CD14-positive monocyte (primary cell): ENCODE results near the gene AANAT. TPM values are rescaled to one million over a fixed set of nuclear protein-coding genes. Genes with fewer than 3 reads are reported as not detected.
A peak's percentile ranks its signal among the peaks of the same experiment; 100 is the strongest.

Source experiments
- DNase-seq, 3 donors: peaks; one replicate each; pipeline ENCODE4 v3.0.0-alpha.2; 2011 to 2022
- H2AFZ ChIP-seq: 2 replicates; pipeline ENCODE4 v1.6.0; 2012; ENCODE audit warnings: mild to moderate bottlenecking, low read depth, low read length, inconsistent platforms; ENCODE audit not compliant: insufficient read depth, poor library complexity, severe bottlenecking
- H3K27ac ChIP-seq, 2 donors: 1 replicate in 1 of 2; 2 replicates in 1 of 2; pipeline ENCODE4 v1.5.1; 2012 to 2013; ENCODE audit warnings: low read length in 2 of 2, control low read depth in 1 of 2, inconsistent platforms in 1 of 2, low read depth in 1 of 2, mild to moderate bottlenecking in 1 of 2
- H3K27me3 ChIP-seq, 2 donors: one replicate each; pipeline versions ENCODE4 v1.6.0 to v1.6.1; 2011 to 2013; ENCODE audit warnings: low read length in 2 of 2; ENCODE audit not compliant: control insufficient read depth in 2 of 2, insufficient read depth in 2 of 2
- H3K36me3 ChIP-seq, 2 donors: replicated peaks in 1 of 2; 1 replicate in 1 of 2; 2 replicates in 1 of 2; pipeline versions ENCODE4 v1.5.1 to v1.6.1; 2012 to 2013; ENCODE audit warnings: low read length in 2 of 2, control low read depth in 1 of 2, inconsistent platforms in 1 of 2, mild to moderate bottlenecking in 1 of 2; ENCODE audit not compliant: insufficient read depth in 2 of 2, control insufficient read depth in 1 of 2
- H3K4me1 ChIP-seq, 2 donors: 1 replicate in 1 of 2; 2 replicates in 1 of 2; pipeline versions ENCODE4 v1.5.1 to v1.6.1; 2012 to 2013; ENCODE audit warnings: low read length in 2 of 2, control low read depth in 1 of 2, inconsistent platforms in 1 of 2, mild to moderate bottlenecking in 1 of 2, moderate library complexity in 1 of 2; ENCODE audit not compliant: insufficient read depth in 2 of 2, control insufficient read depth in 1 of 2
- H3K4me2 ChIP-seq: replicated peaks from 2 replicates; pipeline ENCODE3; 2012; ENCODE audit warnings: low read length, moderate library complexity, mild to moderate bottlenecking; ENCODE audit not compliant: poor library complexity, severe bottlenecking; ENCODE audit errors: extremely low read depth
- H3K4me3 ChIP-seq, 3 experiments: fragments of 200-600 bp in 1 of 3; sonication (generic) in 1 of 3; replicated peaks in 1 of 3; 1 replicate in 2 of 3; 2 replicates in 1 of 3; pipeline ENCODE4 v1.5.1; 2011 to 2013; ENCODE audit warnings: low read length in 3 of 3, mild to moderate bottlenecking in 3 of 3, control low read depth in 2 of 3, low read depth in 2 of 3, inconsistent platforms in 1 of 3, moderate library complexity in 1 of 3
- H3K79me2 ChIP-seq: 2 replicates; pipeline ENCODE4 v1.6.0; 2012; ENCODE audit warnings: mild to moderate bottlenecking, control low read depth, inconsistent platforms, low read length, moderate library complexity; ENCODE audit not compliant: insufficient read depth
- H3K9ac ChIP-seq: 2 replicates; pipeline ENCODE4 v1.6.0; 2017; ENCODE audit warnings: low read length, mild to moderate bottlenecking; ENCODE audit not compliant: insufficient read depth, poor library complexity, severe bottlenecking
- H3K9me3 ChIP-seq, 2 donors: replicated peaks in 1 of 2; 1 replicate in 1 of 2; 2 replicates in 1 of 2; pipeline versions ENCODE4 v1.5.1 to v1.6.1; 2012 to 2013; ENCODE audit warnings: low read length in 2 of 2, control low read depth in 1 of 2; ENCODE audit not compliant: control insufficient read depth in 1 of 2, insufficient read depth in 1 of 2
- H4K20me1 ChIP-seq: 2 replicates; pipeline ENCODE4 v1.6.0; 2012; ENCODE audit warnings: mild to moderate bottlenecking, low read length, control low read depth, moderate library complexity; ENCODE audit not compliant: insufficient read depth
- H3K27ac Mint-ChIP-seq, 7 donors: one replicate each; pipeline ENCODE4 v1.8.0; 2020; ENCODE audit warnings: mild to moderate bottlenecking in 7 of 7, mixed read lengths in 7 of 7, moderate library complexity in 6 of 7, inconsistent platforms in 2 of 7
- H3K27me3 Mint-ChIP-seq, 3 donors: one replicate each; pipeline ENCODE4 v1.8.0; 2021 to 2022; ENCODE audit warnings: low read depth in 3 of 3, mild to moderate bottlenecking in 3 of 3, mixed read lengths in 3 of 3, moderate library complexity in 3 of 3, inconsistent platforms in 1 of 3
- H3K36me3 Mint-ChIP-seq, 2 donors: one replicate each; pipeline ENCODE4 v1.8.0; 2020; ENCODE audit warnings: mixed read lengths in 2 of 2, inconsistent platforms in 1 of 2, mild to moderate bottlenecking in 1 of 2
- H3K4me1 Mint-ChIP-seq: one replicate; pipeline ENCODE4 v1.8.0; 2020; ENCODE audit warnings: mild to moderate bottlenecking, mixed read lengths
- H3K4me3 Mint-ChIP-seq, 2 donors: one replicate each; pipeline ENCODE4 v1.8.0; 2020; ENCODE audit warnings: mild to moderate bottlenecking in 2 of 2, mixed read lengths in 2 of 2, moderate library complexity in 1 of 2
- H3K9me3 Mint-ChIP-seq, 7 donors: one replicate each; pipeline ENCODE4 v1.8.0; 2020 to 2022; ENCODE audit warnings: mixed read lengths in 7 of 7, mild to moderate bottlenecking in 6 of 7, moderate library complexity in 6 of 7, inconsistent platforms in 2 of 7
- WGBS: methylation state at CpG from one replicate; pipeline ENCODE4 v1.1.5; 2013; ENCODE audit warnings: missing lambda C conversion rate; ENCODE audit not compliant: insufficient coverage; 5-methylcytosine and 5-hydroxymethylcytosine counted together
- intact Hi-C, 2 donors: fragments of 100-400 bp; cut with micrococcal nuclease; formaldehyde crosslinking; loops; one replicate each; pipeline versions ENCODE4 v1.15.0 to v1.15.1; 2023
- polyA plus RNA-seq, 3 donors: library from polyadenylated mRNA; depleted of rRNA in 1 of 3; unstranded in 2 of 3; stranded (reverse) in 1 of 3; fragments of 300-500 nt in 2 of 3; fragments of >200 nt in 1 of 3; fragmentation: Illumina TruSeq in 2 of 3; gene quantifications; 1 replicate in 2 of 3; 2 replicates in 1 of 3; pipeline ENCODE4 v1.2.3, GENCODE V29; 2012 to 2021
- TF ChIP-seq, protein P1 (sequence below): fragments of 200-600 bp; IDR thresholded peaks from one replicate; pipeline ENCODE4 v1.8.0; 2022; ENCODE audit warnings: antibody characterized with exemption, mild to moderate bottlenecking

Gene AANAT
- polyA plus RNA-seq, 3 donors: not detected

DNA sequence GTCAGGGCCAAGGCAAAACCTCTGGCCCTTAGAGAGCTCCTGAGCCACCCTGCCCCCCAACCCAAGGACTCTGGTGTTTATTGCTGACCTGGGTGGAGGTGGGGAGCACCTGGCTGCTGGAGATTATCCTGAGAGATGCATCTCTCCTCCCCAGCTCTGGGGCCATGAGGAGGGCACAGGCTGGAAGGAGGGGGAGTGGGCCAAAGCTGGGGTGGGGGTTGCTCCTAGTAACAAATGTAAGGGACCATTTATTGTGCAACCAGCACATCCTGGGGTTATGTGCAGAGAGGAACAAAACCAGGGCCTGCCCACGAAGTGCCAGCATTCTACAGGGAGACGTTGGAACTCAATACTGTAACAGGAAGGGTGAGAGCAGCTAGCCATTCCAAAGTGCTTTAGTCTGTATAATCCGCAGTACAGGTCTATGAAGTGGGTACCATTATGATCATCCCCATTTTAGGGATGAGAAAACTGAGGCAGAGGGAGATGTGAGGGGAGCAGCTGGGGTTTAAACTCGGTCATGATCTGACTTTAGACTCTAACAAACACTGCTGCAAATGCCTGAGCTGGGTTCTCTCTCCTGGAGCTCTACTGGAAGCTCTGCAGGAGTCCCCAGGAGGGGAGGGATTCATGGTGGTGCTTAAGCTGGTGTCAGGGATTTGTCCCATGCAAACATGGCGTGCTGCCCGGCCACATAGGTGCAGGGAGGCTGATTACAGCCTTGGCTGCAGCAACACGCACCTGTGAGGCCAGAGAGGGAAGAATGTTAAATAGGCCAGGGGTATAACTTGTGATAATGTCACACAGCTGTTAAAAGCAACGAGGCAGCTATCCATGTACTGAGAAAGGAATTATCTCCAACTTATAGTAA, 35.2 kb downstream of the AANAT start:
- Histone ChIP-seq H3K4me1 (peaks cover 66 to 73% of the 10 kb centered on the region in 2 donors), H3K79me2 (peaks cover 37% of the 10 kb centered on the region), H3K4me3 (peak overlapping the region in 1 of 3 experiments; percentile 97), H3K36me3 (peaks cover 4 to 12% of the 10 kb centered on the region in 2 donors), H4K20me1 (no peaks in the 10 kb centered on the region), H3K27me3 (no peaks in the 10 kb centered on the region), H3K4me2 (peak overlapping the region; percentile 100), H3K9me3 (no peaks in the 10 kb centered on the region), H3K9ac (peak overlapping the region; percentile 99), H2AFZ (no peak overlapping the region), H3K27ac (peak overlapping the region; percentile 85 to 97)
- 44% methylated on average over 5 of the region's 8 CpGs for WGBS
- Mint-ChIP-seq H3K27me3 (peaks cover 1 to 5% (median 4%) of the 10 kb centered on the region in 3 donors), H3K36me3 (peaks cover 19 to 22% of the 10 kb centered on the region in 2 donors), H3K4me1 (peaks cover 69% of the 10 kb centered on the region), H3K9me3 (no peaks in the 10 kb centered on the region), H3K4me3 (peak overlapping the region; percentile 35 to 51), H3K27ac (peak overlapping the region; percentile 95 to 99 (median 98))
- peak in 2 of 3 donors; percentile 40 to 55 for DNase-seq
- intact Hi-C loops: loop anchor here in 1 of 2 donors (10.0 kb wide), 2 partner anchors 118 to 212 kb away; partner anchors contain the start of genes MXRA7 and SPHK1
- TF ChIP-seq, protein P1, sequence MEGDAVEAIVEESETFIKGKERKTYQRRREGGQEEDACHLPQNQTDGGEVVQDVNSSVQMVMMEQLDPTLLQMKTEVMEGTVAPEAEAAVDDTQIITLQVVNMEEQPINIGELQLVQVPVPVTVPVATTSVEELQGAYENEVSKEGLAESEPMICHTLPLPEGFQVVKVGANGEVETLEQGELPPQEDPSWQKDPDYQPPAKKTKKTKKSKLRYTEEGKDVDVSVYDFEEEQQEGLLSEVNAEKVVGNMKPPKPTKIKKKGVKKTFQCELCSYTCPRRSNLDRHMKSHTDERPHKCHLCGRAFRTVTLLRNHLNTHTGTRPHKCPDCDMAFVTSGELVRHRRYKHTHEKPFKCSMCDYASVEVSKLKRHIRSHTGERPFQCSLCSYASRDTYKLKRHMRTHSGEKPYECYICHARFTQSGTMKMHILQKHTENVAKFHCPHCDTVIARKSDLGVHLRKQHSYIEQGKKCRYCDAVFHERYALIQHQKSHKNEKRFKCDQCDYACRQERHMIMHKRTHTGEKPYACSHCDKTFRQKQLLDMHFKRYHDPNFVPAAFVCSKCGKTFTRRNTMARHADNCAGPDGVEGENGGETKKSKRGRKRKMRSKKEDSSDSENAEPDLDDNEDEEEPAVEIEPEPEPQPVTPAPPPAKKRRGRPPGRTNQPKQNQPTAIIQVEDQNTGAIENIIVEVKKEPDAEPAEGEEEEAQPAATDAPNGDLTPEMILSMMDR: no peak

DNA sequence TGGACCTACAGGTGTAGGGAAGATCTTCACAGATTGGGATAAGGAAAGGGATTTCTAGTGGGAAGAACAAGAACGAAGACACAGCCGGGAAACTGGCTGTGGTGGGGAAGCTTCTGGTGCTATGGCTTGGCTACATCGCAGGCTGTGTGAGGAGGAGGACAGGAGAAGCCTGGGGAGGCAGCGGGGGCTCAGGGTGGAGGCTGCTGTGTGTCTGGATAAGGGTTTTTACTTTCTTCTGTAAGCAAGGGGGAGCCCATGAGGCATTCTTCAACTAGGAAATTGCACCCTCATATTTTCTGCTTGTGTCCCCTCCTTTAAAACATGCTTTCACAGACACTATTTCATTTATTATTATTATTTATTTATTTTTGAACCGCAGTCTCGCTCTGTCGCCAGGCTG, 36.7 kb downstream of the AANAT start:
- Histone ChIP-seq H3K9me3 (no peaks in the 10 kb centered on the region), H3K27ac (peak overlapping the region in 1 of 2 donors; percentile 13), H3K36me3 (no peaks in the 10 kb centered on the region), H3K4me3 (no peak overlapping the region), H3K79me2 (peaks cover 22% of the 10 kb centered on the region), H2AFZ (no peak overlapping the region), H3K27me3 (no peaks in the 10 kb centered on the region), H3K9ac (no peak overlapping the region), H3K4me2 (no peak overlapping the region), H3K4me1 (peaks cover 50 to 58% of the 10 kb centered on the region in 2 donors), H4K20me1 (no peaks in the 10 kb centered on the region)
- WGBS: 42% methylated on average over 3 of the region's 7 CpGs
- intact Hi-C loops: loop anchor here in 1 of 2 donors (10.0 kb wide), 2 partner anchors 119 to 211 kb away; partner anchors contain the start of genes MXRA7 and SPHK1
- TF ChIP-seq, protein P1: peak; percentile 47
- Mint-ChIP-seq H3K27ac (peak overlapping the region; percentile 19 to 92 (median 37)), H3K4me1 (peaks cover 53% of the 10 kb centered on the region), H3K36me3 (peaks cover 5 to 8% of the 10 kb centered on the region in 2 donors), H3K4me3 (peak overlapping the region in 1 of 2 donors; percentile 35), H3K27me3 (peaks cover 5 to 10% (median 9%) of the 10 kb centered on the region in 3 donors), H3K9me3 (no peaks in the 10 kb centered on the region)
- peak in 2 of 3 donors; percentile 48 for DNase-seq
